SJCRH30 (cell line): ENCODE results near the gene MAPK14. TPM values are rescaled to one million over a fixed set of nuclear protein-coding genes. Genes with fewer than 3 reads are reported as not detected.
"Not testable (repeated sequence)": the region's sequence is repeated elsewhere in the genome, so short reads cannot be mapped to it uniquely, and the experiment has no call there.

Experiments used
- DNase-seq, 2 experiments: peaks; one replicate each; pipeline ENCODE4 v3.0.0-alpha.2; 2015 to 2020
- H3K27ac ChIP-seq: fragments of 250-450 bp; sonication (Bioruptor Pico); 2 replicates; pipeline ENCODE4 v1.5.1; 2020; ENCODE audit warnings: mild to moderate bottlenecking, moderate library complexity
- H3K27me3 ChIP-seq: fragments of 250-450 bp; sonication (Bioruptor Pico); 2 replicates; pipeline ENCODE4 v1.5.1; 2020; ENCODE audit warnings: mild to moderate bottlenecking, moderate library complexity
- H3K36me3 ChIP-seq: fragments of 250-450 bp; sonication (Bioruptor Pico); 2 replicates; pipeline ENCODE4 v1.5.1; 2020; ENCODE audit warnings: mild to moderate bottlenecking, moderate library complexity
- H3K4me1 ChIP-seq: fragments of 250-450 bp; sonication (Bioruptor Pico); 2 replicates; pipeline ENCODE4 v1.5.1; 2020; ENCODE audit warnings: mild to moderate bottlenecking, moderate library complexity
- H3K4me3 ChIP-seq: fragments of 250-450 bp; sonication (Bioruptor Pico); 2 replicates; pipeline ENCODE4 v1.5.1; 2020; ENCODE audit warnings: mild to moderate bottlenecking, moderate library complexity
- H3K9me3 ChIP-seq: fragments of 250-450 bp; sonication (Bioruptor Pico); replicated peaks from 2 replicates; pipeline ENCODE4 v1.5.1; 2020; ENCODE audit warnings: mild to moderate bottlenecking, moderate library complexity
- total RNA-seq: library from RNA; depleted of rRNA; stranded (reverse); fragments of >200 nt; shearing (Covaris generic); gene quantifications from 2 replicates; pipeline ENCODE4 v1.2.3, GENCODE V29; 2014

The MAPK14 gene
- total RNA-seq, 1 experiment from 2014 or later = 43.8 TPM

DNA sequence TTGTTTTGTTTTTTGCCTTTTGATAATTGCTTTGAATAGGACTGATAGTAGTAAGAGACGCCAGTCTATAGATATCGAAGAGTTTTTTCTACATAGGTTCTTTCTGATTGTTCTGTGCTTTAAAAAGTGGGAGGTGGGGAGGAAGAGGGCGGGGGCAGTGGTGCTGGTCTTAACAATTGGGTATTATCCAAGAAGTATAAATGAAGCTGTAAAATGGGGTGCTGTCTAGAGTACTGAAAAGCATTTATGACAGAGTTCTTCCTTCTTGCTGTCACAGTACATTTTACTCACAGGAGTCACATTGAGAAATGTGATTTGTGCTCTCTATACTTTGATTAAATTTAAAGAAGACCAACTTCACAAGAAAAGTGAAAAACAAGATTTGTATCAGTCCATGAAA is 41.0 kb downstream of the MAPK14 start:
- no peak overlapping the region for H3K4me3 ChIP-seq
- no peaks in the 10 kb centered on the region for H3K9me3 ChIP-seq
- H3K27ac ChIP-seq = no peak overlapping the region
- no peaks in the 10 kb centered on the region; the same call in none of the 2 replicates for H3K36me3 ChIP-seq
- no peak for DNase-seq
- H3K4me1 ChIP-seq = no peaks in the 10 kb centered on the region
- H3K27me3 ChIP-seq = no peaks in the 10 kb centered on the region

DNA sequence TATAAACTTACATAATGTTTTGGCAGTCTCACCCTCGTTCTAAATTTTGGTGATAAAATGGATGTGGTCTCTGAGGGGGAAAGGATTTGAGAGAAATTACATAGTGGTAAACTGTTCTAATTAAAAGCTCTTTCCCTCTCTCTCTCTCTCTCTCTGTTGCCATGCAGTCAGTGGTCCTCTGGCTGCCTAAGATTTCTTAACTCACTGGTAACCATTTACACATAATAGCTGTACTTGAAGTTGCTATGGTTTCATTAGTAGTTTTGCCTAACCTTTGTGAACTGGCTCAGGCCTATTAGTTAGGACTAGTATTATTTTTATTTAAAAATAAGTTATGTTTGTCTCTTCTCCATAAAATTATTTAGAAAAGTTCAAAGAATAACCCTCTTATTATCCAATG is 42.0 kb downstream of the MAPK14 start:
- no peaks in the 10 kb centered on the region; the same call in 1 of the 2 replicates for H3K36me3 ChIP-seq
- H3K27ac ChIP-seq = no peak overlapping the region
- H3K4me3 ChIP-seq = no peak overlapping the region
- no peaks in the 10 kb centered on the region for H3K4me1 ChIP-seq
- DNase-seq = no peak
- H3K27me3 ChIP-seq = no peaks in the 10 kb centered on the region
- no peaks in the 10 kb centered on the region for H3K9me3 ChIP-seq

DNA sequence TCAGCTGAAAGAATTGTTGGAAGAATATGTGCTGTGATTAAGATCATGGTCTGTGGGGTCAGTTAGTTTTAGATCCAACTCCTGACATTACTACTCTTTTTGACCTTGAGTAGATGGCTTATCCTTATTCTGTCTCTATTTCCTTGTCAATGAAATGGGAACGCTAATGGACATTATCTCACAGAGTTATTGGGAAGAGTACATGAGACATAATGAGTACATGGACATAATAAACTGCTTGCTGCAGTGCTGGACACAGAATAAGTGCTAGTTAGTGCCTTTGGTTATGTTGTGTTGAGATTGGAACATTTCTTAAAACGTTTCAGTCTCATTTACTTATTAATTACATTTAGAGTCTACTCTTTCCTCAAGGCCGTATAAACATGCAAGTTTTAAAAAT is 42.6 kb downstream of the MAPK14 start:
- Histone ChIP-seq H3K4me3 (no peak overlapping the region), H3K27me3 (no peaks in the 10 kb centered on the region), H3K27ac (no peak overlapping the region), H3K9me3 (no peaks in the 10 kb centered on the region), H3K36me3 (no peaks in the 10 kb centered on the region; the same call in 1 of the 2 replicates), H3K4me1 (no peaks in the 10 kb centered on the region)
- DNase-seq = no peak

DNA sequence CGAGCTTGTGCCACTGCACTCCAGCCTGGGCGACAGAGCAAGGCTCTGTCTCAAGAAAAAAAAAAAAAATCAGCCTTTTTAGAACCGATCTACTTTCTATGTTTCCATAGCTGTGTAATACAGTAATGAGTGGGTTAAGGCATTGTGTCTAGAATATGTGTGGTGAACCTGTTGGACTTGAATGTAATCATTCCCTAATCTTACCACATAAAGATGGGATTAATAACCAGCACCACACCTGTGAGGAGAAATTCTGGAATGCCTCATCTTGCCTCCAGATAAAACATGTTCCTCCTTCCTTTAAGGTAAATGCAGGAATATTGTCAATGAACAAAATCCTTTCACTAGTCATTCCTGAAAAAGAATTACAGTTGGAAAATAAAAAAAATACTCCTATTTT is 43.7 kb downstream of the MAPK14 start:
- no peaks in the 10 kb centered on the region for H3K4me1 ChIP-seq
- H3K36me3 ChIP-seq = peaks cover 4% of the 10 kb centered on the region
- no peaks in the 10 kb centered on the region for H3K27me3 ChIP-seq
- H3K27ac ChIP-seq = no peak overlapping the region
- H3K4me3 ChIP-seq = no peak overlapping the region
- H3K9me3 ChIP-seq = no peaks in the 10 kb centered on the region
- no peak for DNase-seq

DNA sequence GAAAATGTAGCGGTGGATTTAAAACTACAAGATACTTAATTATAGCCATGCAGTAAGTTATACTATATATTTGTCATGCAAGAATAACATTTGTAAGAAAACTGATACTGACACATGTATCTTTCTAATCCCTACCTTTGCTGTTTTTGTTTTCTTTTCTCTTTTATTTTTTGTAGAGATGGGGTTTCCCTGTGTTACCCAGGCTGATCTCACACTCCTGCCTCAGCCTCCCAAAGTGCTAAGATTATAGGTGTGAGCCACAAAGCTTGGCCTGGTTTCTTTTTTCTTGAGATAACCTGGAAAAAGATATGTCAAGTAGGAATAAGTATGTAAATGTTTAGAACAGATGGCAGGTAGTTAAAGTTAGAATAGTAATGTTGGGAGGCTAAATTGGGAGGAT is 44.1 kb downstream of the MAPK14 start:
- Histone ChIP-seq H3K4me1 (no peaks in the 10 kb centered on the region), H3K36me3 (peaks cover 4% of the 10 kb centered on the region), H3K27ac (no peak overlapping the region), H3K4me3 (no peak overlapping the region), H3K9me3 (no peaks in the 10 kb centered on the region), H3K27me3 (no peaks in the 10 kb centered on the region)
- DNase-seq = no peak

DNA sequence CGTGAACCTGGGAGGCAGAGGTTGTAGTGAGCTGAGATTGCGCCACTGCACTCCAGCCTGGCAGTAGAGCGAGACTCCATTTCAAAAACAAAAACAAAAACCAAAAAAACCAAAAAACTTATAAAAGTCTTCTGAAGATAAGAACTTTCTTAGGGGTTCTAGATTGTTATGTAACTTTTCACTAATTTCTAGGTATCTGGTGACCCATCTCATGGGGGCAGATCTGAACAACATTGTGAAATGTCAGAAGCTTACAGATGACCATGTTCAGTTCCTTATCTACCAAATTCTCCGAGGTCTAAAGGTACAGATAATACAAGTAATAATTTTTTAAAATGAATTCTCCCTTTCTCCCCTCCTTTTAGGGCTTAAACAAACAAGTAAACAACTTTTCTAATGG is 45.1 kb downstream of the MAPK14 start:
- H3K4me1 ChIP-seq = no peaks in the 10 kb centered on the region
- H3K27ac ChIP-seq = no peak overlapping the region
- no peak overlapping the region for H3K4me3 ChIP-seq
- H3K9me3 ChIP-seq = no peaks in the 10 kb centered on the region
- H3K27me3 ChIP-seq = no peaks in the 10 kb centered on the region
- H3K36me3 ChIP-seq = peaks cover 4% of the 10 kb centered on the region
- no peak for DNase-seq

DNA sequence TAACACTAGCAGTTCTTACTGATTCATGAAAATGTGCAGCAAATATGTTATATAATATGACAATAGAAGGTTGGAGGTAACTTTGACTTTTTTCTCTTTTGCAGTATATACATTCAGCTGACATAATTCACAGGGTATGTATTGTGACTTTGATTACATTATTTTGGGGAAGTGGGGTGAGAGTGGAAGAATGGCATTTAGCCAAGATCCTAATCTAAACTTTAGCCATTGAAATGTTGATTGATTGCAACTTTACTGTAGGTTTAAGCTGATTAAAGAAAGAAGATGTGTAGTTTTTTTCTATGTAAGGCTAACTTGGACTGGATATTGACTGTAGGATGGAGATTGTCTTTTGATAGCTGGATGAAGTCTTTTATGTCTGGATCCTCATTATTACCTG is 46.0 kb downstream of the MAPK14 start:
- Histone ChIP-seq H3K36me3 (peaks cover 4% of the 10 kb centered on the region), H3K4me3 (no peak overlapping the region), H3K27me3 (no peaks in the 10 kb centered on the region), H3K9me3 (no peaks in the 10 kb centered on the region), H3K4me1 (no peaks in the 10 kb centered on the region), H3K27ac (no peak overlapping the region)
- DNase-seq = no peak

DNA sequence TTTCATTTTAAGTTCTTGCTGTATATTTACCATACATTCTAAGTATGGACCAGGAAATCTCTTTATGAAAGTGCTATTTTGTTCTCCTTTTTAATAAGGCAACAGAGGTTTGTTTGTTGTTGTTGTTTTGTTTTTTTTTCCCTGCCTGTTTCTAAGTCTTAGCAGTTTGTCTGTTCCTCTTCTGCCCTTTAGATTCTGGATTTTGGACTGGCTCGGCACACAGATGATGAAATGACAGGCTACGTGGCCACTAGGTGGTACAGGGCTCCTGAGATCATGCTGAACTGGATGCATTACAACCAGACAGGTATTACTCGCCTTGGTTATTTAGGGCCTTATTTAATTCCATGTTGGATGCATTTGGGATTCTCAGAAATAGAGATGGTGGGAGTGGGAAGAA is 48.0 kb downstream of the MAPK14 start:
- no peaks in the 10 kb centered on the region for H3K27me3 ChIP-seq
- no peak overlapping the region for H3K4me3 ChIP-seq
- no peak overlapping the region for H3K27ac ChIP-seq
- peaks cover 12% of the 10 kb centered on the region for H3K36me3 ChIP-seq
- H3K4me1 ChIP-seq = no peaks in the 10 kb centered on the region
- H3K9me3 ChIP-seq = no peaks in the 10 kb centered on the region
- DNase-seq = no peak

DNA sequence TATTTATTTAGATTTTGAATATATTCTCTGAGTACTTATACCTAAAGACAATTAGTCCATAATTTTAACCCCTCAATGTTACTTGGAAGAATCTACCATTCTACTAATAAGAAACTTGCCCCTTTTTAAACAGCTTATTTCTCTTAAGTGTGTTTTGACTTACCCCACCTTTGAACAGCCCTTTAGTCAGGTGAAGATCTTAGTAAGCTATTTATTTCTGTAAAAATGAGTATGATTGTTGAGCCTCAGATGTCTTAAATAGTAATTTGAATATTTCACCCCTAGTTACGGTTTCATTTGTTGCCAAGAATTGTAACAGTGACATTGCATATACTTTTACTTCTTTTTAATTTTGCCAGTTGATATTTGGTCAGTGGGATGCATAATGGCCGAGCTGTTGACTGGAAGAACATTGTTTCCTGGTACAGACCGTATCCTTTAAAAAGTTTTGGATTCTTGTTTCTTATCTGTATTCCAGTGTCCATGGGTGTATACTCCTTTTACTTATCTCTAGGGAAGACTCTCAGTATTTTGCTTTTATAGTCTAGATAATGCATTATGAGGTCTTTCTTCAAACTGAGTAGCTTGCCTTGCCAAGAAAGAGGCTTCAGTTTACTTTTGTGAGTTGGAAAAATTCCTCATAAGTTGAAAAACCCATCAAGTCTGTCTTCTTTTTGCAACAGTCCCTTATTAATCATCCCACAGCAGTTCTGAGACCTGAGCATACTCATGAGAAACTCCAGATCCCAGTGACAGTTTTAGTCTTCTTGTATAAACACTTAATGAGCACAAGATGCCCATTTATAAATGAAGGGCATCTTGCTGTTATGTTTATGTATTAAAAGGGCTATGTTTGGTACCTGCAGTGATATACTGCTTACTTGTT is 48.8 kb downstream of the MAPK14 start:
- Histone ChIP-seq H3K27me3 (no peaks in the 10 kb centered on the region), H3K4me1 (no peaks in the 10 kb centered on the region), H3K9me3 (no peaks in the 10 kb centered on the region), H3K36me3 (peaks cover 16% of the 10 kb centered on the region), H3K4me3 (no peak overlapping the region), H3K27ac (no peak overlapping the region)
- no peak for DNase-seq

DNA sequence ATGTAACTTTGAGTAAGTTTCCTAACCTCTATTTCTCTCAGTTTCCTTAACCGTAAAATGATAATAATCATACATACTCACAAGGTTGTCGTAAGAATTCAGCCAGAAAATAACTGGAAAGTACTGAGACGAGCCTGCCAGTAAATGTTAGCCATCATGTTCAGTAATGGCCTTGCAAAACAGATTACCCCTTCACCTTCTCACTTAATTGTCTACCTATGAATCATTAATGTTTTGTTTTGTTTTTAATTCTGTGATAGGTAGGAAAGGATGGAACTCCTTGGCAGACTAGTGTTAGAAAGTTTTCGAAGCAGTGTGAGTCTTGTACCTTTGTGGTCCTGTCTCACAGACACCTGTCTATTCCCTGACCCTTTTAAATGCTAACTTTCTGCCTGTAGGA is 50.6 kb downstream of the MAPK14 start:
- no peaks in the 10 kb centered on the region for H3K27me3 ChIP-seq
- peaks cover 30% of the 10 kb centered on the region for H3K36me3 ChIP-seq
- H3K27ac ChIP-seq = no peak overlapping the region
- H3K4me3 ChIP-seq = no peak overlapping the region
- no peak for DNase-seq
- H3K9me3 ChIP-seq = no peaks in the 10 kb centered on the region
- H3K4me1 ChIP-seq = no peaks in the 10 kb centered on the region

DNA sequence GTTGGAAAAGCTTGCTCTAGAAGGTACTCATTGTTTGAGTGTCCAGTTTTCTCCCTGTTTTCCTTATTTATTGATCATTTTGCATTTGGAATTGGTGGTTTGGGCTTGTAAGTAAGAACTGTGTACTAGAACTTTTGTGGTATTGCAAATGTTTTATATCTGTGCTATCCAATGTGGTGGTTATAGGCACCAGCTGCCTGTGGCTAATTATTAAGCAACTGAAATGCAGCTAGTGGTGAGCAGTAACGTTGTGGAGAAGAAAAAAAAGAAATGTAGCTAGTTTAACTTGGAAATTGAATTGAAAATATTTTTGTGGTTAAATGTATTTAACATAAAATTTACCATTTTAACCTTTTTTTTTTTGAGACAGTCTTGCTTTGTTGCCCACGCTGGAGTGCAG is 52.0 kb downstream of the MAPK14 start:
- no peak overlapping the region for H3K4me3 ChIP-seq
- peaks cover 45% of the 10 kb centered on the region for H3K36me3 ChIP-seq
- no peaks in the 10 kb centered on the region for H3K4me1 ChIP-seq
- no peaks in the 10 kb centered on the region for H3K27me3 ChIP-seq
- DNase-seq = no peak
- no peaks in the 10 kb centered on the region for H3K9me3 ChIP-seq
- no peak overlapping the region for H3K27ac ChIP-seq

DNA sequence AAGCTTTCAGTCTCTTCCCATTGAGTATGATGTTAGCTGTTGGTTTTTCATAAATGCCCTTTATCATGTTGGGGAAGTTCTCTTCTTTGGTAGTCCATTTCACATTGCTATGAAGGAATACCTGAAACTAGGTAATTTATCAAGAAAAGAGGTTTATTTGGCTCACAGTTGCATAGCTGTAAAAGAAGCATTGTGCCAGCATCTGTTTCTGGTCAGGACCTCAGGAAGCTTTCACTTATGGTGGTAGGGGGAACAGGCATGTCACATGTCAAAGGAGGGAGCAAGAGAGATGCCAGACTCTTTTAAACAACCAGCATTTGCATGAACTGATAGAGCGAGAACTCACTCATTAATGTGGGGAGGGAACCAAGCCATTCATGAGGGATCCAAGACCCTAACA is 54.7 kb downstream of the MAPK14 start:
- Histone ChIP-seq H3K4me1 (no peaks in the 10 kb centered on the region), H3K36me3 (peaks cover 49% of the 10 kb centered on the region), H3K9me3 (no peaks in the 10 kb centered on the region), H3K4me3 (no peak overlapping the region), H3K27me3 (no peaks in the 10 kb centered on the region), H3K27ac (no peak overlapping the region)
- DNase-seq = no peak

DNA sequence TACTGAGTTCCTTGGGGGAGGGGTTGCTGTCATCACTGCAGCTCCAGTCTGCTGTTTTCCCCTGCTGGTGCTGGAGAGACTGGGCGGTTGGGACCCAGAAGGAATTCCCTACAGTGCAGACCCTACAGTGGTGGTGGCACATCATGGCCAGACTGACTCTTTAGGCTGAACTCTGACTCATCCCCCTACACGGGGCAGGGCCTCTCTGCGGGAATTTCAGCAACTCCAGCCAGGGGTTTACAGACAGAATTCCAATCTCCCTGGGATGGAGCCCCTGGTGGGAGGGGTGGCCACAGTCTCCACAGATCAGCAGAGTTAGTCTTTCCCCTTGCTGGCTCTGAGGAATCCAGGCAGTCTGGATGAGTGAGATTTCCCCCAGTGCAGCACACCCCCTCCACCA is 55.8 kb downstream of the MAPK14 start:
- no peaks in the 10 kb centered on the region for H3K27me3 ChIP-seq
- peaks cover 49% of the 10 kb centered on the region for H3K36me3 ChIP-seq
- no peak overlapping the region for H3K27ac ChIP-seq
- DNase-seq = no peak
- H3K4me3 ChIP-seq = no peak overlapping the region
- H3K4me1 ChIP-seq = no peaks in the 10 kb centered on the region
- no peaks in the 10 kb centered on the region; the same call in 1 of the 2 replicates for H3K9me3 ChIP-seq

DNA sequence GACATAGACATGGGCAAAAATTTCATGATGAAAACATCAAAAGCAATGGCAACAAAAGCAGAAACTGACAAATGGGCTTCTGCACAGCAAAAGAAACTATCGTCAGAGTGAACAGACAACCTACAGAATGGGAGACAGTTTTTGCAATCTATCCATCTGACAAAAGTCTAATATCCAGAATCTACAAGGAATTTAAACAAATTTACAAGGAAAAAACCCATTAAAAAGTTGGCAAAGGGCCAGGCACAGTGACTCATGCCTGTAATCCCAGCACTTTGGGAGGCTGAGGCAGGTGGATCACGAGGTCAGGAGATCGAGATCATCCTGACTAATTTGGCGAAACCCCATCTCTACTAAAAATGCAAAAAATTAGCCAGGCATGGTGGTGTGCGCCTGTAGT is 60.6 kb downstream of the MAPK14 start:
- DNase-seq, H3K27me3 ChIP-seq, H3K4me1 ChIP-seq, H3K4me3 ChIP-seq, H3K27ac ChIP-seq, H3K9me3 ChIP-seq: not testable (repeated sequence)
- peaks cover 26% of the 10 kb centered on the region for H3K36me3 ChIP-seq

DNA sequence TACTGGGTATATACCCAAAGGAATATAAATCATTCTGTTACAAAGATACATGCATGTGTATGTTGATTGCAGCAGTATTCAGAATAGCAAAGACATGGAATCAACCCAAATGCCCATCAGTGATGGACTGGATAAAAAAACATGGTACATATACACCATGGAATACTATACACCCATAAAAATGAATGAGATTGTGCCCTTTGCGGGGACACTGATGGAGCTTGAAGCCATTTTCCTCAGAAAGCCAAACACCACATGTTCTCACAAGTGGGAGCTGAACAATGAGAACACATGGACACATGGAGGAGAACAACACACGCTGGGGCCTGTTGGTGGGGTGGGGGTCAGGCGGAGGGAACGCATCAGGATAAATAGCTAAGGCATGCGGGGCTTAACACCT is 61.4 kb downstream of the MAPK14 start:
- Histone ChIP-seq H3K9me3 (peaks cover 3% of the 10 kb centered on the region; the same call in 1 of the 2 replicates), H3K27me3 (no peaks in the 10 kb centered on the region), H3K36me3 (peaks cover 18% of the 10 kb centered on the region), H3K27ac (no peak overlapping the region), H3K4me1 (no peaks in the 10 kb centered on the region), H3K4me3 (no peak overlapping the region)
- no peak for DNase-seq

DNA sequence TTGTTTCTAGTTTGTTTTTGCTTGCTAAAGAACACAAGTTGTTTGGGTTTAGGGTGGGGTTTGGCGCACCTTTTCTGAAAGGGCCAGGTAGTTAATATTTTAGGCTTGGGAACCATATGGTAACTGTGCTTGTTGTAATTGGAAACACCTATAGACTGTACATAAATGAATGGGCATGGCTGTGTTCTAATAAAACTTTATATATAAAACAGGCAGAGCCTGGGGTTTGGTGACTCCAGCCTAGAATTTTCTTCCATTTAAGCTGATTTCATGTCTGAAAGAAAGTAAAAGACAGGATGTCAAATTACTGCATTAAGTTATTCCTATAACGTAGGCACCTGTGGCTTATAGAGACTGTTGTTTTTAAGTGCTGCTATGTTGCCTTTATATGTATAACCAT is 66.6 kb downstream of the MAPK14 start:
- Histone ChIP-seq H3K27me3 (no peaks in the 10 kb centered on the region), H3K36me3 (peaks cover 9% of the 10 kb centered on the region; the same call in 1 of the 2 replicates), H3K9me3 (no peaks in the 10 kb centered on the region), H3K27ac (no peak overlapping the region), H3K4me3 (no peak overlapping the region), H3K4me1 (no peaks in the 10 kb centered on the region)
- no peak for DNase-seq
